ENCODE data around the gene MAPT. TPM values are rescaled to one million over a fixed set of nuclear protein-coding genes. Genes with fewer than 3 reads are reported as not detected.

Gene MAPT
- polyA plus RNA-seq, 3 donors, result 0.04 TPM; not detected in 2

GRCh38 chr17:45874151-45874550 lies 20.2 kb upstream of the MAPT start:
- no CpG with 5 or more reads among the region's 3 CpGs for WGBS (ENCODE audit: insufficient coverage)
- no peaks in the 10 kb centered on the region for H3K4me1 ChIP-seq (ENCODE audit: control insufficient read depth in 1 of 2, insufficient read depth in 2 of 2, low read length in 2 of 2)
- H3K27me3 ChIP-seq (ENCODE audit: control insufficient read depth in 2 of 2, insufficient read depth in 2 of 2, low read length in 2 of 2), result no peaks in the 10 kb centered on the region
- H3K27ac Mint-ChIP-seq, result no peak overlapping the region
- H3K4me1 Mint-ChIP-seq, result no peaks in the 10 kb centered on the region
- H3K4me3 Mint-ChIP-seq, result no peak overlapping the region
- no peak for TF ChIP-seq CTCF (IDR thresholded peaks at IDR 0.05)
- H3K36me3 Mint-ChIP-seq, result no peaks in the 10 kb centered on the region
- H2AFZ ChIP-seq (ENCODE audit: insufficient read depth, low read depth, low read length, poor library complexity, severe bottlenecking), result no peak overlapping the region
- H3K27me3 Mint-ChIP-seq (ENCODE audit: low read depth in 3 of 3), result peaks cover 5 to 19% (median 13%) of the 10 kb centered on the region in 3 donors
- H3K9me3 ChIP-seq (replicated peaks in 1 of 2; ENCODE audit: control insufficient read depth in 1 of 2, insufficient read depth in 1 of 2, low read length in 2 of 2), result no peaks in the 10 kb centered on the region
- H4K20me1 ChIP-seq (ENCODE audit: insufficient read depth, low read length), result no peaks in the 10 kb centered on the region
- peaks cover 3 to 13% (median 5%) of the 10 kb centered on the region in 7 donors for H3K9me3 Mint-ChIP-seq
- H3K79me2 ChIP-seq (ENCODE audit: insufficient read depth, low read length), result no peaks in the 10 kb centered on the region
- intact Hi-C loops (cut with micrococcal nuclease), result no loop called here
- no peak overlapping the region for H3K4me2 ChIP-seq (replicated peaks; ENCODE audit: extremely low read depth, low read length, poor library complexity, severe bottlenecking)
- DNase-seq, result no peak
- no peak overlapping the region for H3K4me3 ChIP-seq (replicated peaks in 1 of 3; ENCODE audit: low read depth in 2 of 3, low read length in 3 of 3)
- no peak overlapping the region for H3K9ac ChIP-seq (ENCODE audit: insufficient read depth, low read length, poor library complexity, severe bottlenecking)
- H3K27ac ChIP-seq (ENCODE audit: low read depth in 1 of 2, low read length in 2 of 2), result no peak overlapping the region
- H3K36me3 ChIP-seq (replicated peaks in 1 of 2; ENCODE audit: control insufficient read depth in 1 of 2, insufficient read depth in 2 of 2, low read length in 2 of 2), result no peaks in the 10 kb centered on the region

- 81% methylated on average over 2 of the region's 3 CpGs for WGBS (ENCODE audit: insufficient coverage)
- no peaks in the 10 kb centered on the region for H3K79me2 ChIP-seq (ENCODE audit: insufficient read depth, low read length)
- Mint-ChIP-seq H3K4me3 (no peak overlapping the region), H3K9me3 (peaks cover 0 to 7% (median 3%) of the 10 kb centered on the region in 7 donors), H3K36me3 (no peaks in the 10 kb centered on the region), H3K27ac (no peak overlapping the region), H3K27me3 (ENCODE audit: low read depth in 3 of 3) (peaks cover 7 to 22% (median 14%) of the 10 kb centered on the region in 3 donors), H3K4me1 (no peaks in the 10 kb centered on the region)
- no peak for DNase-seq
- no peaks in the 10 kb centered on the region for H3K4me1 ChIP-seq (ENCODE audit: control insufficient read depth in 1 of 2, insufficient read depth in 2 of 2, low read length in 2 of 2)
- no peaks in the 10 kb centered on the region for H3K27me3 ChIP-seq (ENCODE audit: control insufficient read depth in 2 of 2, insufficient read depth in 2 of 2, low read length in 2 of 2)
- H3K9me3 ChIP-seq (replicated peaks in 1 of 2; ENCODE audit: control insufficient read depth in 1 of 2, insufficient read depth in 1 of 2, low read length in 2 of 2), result no peaks in the 10 kb centered on the region
- no peaks in the 10 kb centered on the region for H3K36me3 ChIP-seq (replicated peaks in 1 of 2; ENCODE audit: control insufficient read depth in 1 of 2, insufficient read depth in 2 of 2, low read length in 2 of 2)
- intact Hi-C loops (cut with micrococcal nuclease), result no loop called here
- no peak overlapping the region for H3K4me3 ChIP-seq (replicated peaks in 1 of 3; ENCODE audit: low read depth in 2 of 3, low read length in 3 of 3)
- H3K27ac ChIP-seq (ENCODE audit: low read depth in 1 of 2, low read length in 2 of 2), result no peak overlapping the region
- H3K9ac ChIP-seq (ENCODE audit: insufficient read depth, low read length, poor library complexity, severe bottlenecking), result no peak overlapping the region
- TF ChIP-seq CTCF (IDR thresholded peaks at IDR 0.05), result no peak
- H4K20me1 ChIP-seq (ENCODE audit: insufficient read depth, low read length), result no peaks in the 10 kb centered on the region
- H3K4me2 ChIP-seq (replicated peaks; ENCODE audit: extremely low read depth, low read length, poor library complexity, severe bottlenecking), result no peak overlapping the region
- no peak overlapping the region for H2AFZ ChIP-seq (ENCODE audit: insufficient read depth, low read depth, low read length, poor library complexity, severe bottlenecking)
Observed at GRCh38 chr17:45876539-45876938, 17.8 kb upstream of the MAPT start.
